COLO829 (cell line): Measurements from ENCODE around the gene RDM1.

Experiments used
- DNase-seq: peaks from one replicate; pipeline ENCODE4 v3.0.0; 2012; ENCODE audit warnings: low spot score

Gene RDM1

GRCh38 chr17:35870906-35871819, 59.4 kb downstream of the RDM1 start:
- no peak for DNase-seq

GRCh38 chr17:35868737-35869136, 61.8 kb downstream of the RDM1 start, which contains the start of gene HEATR9:
Gene HEATR9, minus strand, starts transcription at chr17:35868891. Its CDS starts 149 bp downstream, at chr17:35868742.
- DNase-seq, result no peak
